Fibroblast of the aortic adventitia (primary cell): ENCODE measurements around the gene AKT2. TPM values are rescaled to one million over a fixed set of nuclear protein-coding genes. Genes with fewer than 3 reads are reported as not detected.
"Not testable (repeated sequence)": the region's sequence is repeated elsewhere in the genome, so short reads cannot be mapped to it uniquely, and the experiment has no call there.

ENCODE experiments used
- DNase-seq: peaks from one replicate; pipeline ENCODE4 v3.0.0-alpha.2; 2010; ENCODE audit warnings: low read depth
- H3K4me3 ChIP-seq: 2 replicates; pipeline ENCODE4 v1.5.1; 2011; ENCODE audit warnings: low read depth, mild to moderate bottlenecking, control low read depth, low read length, moderate library complexity
- CTCF ChIP-seq: IDR thresholded peaks from 2 replicates; pipeline ENCODE4 v1.5.1; 2011; ENCODE audit warnings: mild to moderate bottlenecking, low read length, control low read depth, inconsistent platforms; ENCODE audit not compliant: insufficient read depth
- total RNA-seq: library from RNA; depleted of rRNA; stranded (reverse); fragments of >200 nt; gene quantifications from 2 replicates; pipeline ENCODE4 v1.2.3, GENCODE V29; 2012; ENCODE audit warnings: low replicate concordance

AKT2 gene
- 124 and 132 TPM in 2 replicates for total RNA-seq

DNA sequence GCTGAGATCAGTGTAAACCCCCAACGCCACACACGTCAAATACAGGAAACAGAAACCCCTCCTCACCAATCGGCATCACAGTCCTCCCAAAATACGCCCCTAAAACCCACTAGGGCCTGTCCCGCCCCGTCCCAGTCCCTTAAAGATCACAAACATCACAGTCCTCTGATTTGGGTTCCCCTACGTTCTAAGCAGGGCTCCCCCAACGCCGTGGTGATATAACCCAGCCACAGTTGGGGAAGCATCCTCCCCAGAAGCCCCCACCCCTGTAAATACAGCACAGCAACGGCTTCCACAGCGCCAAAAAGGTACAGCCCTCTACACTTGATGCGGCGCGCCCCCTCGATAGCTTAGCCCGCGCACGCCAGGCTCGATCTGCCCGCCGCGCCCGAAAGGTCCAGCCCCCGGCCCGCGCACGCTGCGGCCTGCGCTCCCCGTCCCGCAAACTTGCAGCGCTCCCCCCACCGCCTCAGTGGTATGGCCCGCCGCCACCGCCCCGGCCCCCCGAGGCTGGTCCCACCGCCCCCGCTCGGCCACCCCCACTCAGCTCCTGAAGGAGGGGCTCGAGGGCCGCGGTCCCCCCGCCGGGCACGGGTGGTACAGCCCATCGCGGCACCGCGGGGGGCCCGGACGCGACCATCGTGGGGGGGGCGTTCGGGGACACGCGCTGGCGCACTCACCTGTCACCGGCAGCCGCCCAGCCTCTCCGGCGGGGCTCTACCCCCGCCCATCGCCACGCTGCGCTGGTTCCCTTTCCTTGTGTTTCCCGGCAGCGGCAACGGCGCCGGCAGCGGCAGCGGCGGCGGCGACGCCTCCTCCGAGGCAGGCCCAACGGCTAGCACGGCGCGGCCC lies at the start of gene AKT2:
Gene AKT2, minus strand, starts transcription at position 845 of the 852 bp plus-strand sequence. CDS start 20,078 bp downstream, outside the sequence.
- TF ChIP-seq CTCF, result no peak
- peak within 1 kb of the TSS; percentile 90 for H3K4me3 ChIP-seq
- DNase-seq, result peak; percentile 38

GRCh38 chr19:40333083-40333482 lies 47.9 kb upstream of the AKT2 start:
- not testable (repeated sequence) for H3K4me3 ChIP-seq, DNase-seq

- no peak overlapping the region for H3K4me3 ChIP-seq
- DNase-seq, result no peak
- no peak for TF ChIP-seq CTCF
These were observed 47.5 kb upstream of the AKT2 start for GRCh38 chr19:40332669-40333068.

- no peak for TF ChIP-seq CTCF
- DNase-seq, result peak; percentile 3
- no peak overlapping the region for H3K4me3 ChIP-seq
These were observed 45.9 kb upstream of the AKT2 start for GRCh38 chr19:40331052-40331451.

- TF ChIP-seq CTCF, result no peak
- no peak for DNase-seq
- H3K4me3 ChIP-seq, result no peak overlapping the region
These were observed 41.1 kb upstream of the AKT2 start for GRCh38 chr19:40326201-40326600.

GRCh38 chr19:40323705-40324104 lies 38.6 kb upstream of the AKT2 start:
- no peak overlapping the region for H3K4me3 ChIP-seq
- no peak for TF ChIP-seq CTCF
- DNase-seq, result no peak

GRCh38 chr19:40322951-40323615 lies 37.9 kb upstream of the AKT2 start:
- no peak for DNase-seq
- no peak overlapping the region for H3K4me3 ChIP-seq
- TF ChIP-seq CTCF, result no peak
